AG04449 (cell line): ENCODE data around the gene VTA1.
"Not testable (repeated sequence)": the region's sequence is repeated elsewhere in the genome, so short reads cannot be mapped to it uniquely, and the experiment has no call there.

Experiments
- CTCF ChIA-PET: fragments of 350-600 bp; formaldehyde crosslinking; extraction: SDS; loops from one replicate; lab custom pipeline; 2021; ENCODE audit warnings: antibody characterized with exemption; lab: Yijun Ruan, JAX
- POLR2A ChIA-PET: fragments of 400-600, 350-600 bp; formaldehyde crosslinking; extraction: SDS; loops from one replicate; lab custom pipeline; 2020; ENCODE audit warnings: antibody characterized with exemption, inconsistent platforms; lab: Yijun Ruan, JAX
- DNase-seq: peaks from one replicate; pipeline ENCODE4 v3.0.0-alpha.2; 2010; ENCODE audit warnings: low read depth, low spot score
- H3K4me3 ChIP-seq: 2 replicates; pipeline ENCODE4 v1.5.1; 2011; ENCODE audit warnings: low read depth, mild to moderate bottlenecking, control low read depth, low read length
- TF ChIP-seq, protein P1 (sequence below): IDR thresholded peaks from one replicate; pipeline ENCODE4 v1.5.1; 2011; ENCODE audit warnings: mild to moderate bottlenecking, moderate library complexity, low read length, control low read depth, inconsistent platforms; ENCODE audit not compliant: insufficient read depth; ENCODE audit errors: missing control alignments

The VTA1 gene

DNA sequence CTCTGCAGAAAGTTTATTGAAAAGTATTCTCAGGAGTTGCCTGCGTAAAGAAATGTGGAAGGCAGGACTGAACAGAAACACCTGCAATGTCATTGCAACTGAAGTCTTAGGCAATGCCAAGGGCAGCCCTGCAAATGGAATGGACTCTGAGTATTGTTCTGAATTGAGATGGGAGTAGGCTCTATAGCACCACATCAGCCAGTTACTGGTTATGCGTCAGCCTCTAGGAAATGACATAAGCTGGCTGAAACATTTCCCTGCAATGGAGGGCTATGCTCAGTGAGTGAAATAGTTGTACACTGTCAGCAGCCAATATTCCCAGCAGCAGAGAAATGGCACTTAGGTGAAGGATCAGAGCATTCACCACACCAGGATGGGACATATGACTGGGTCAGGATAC, 28.1 kb upstream of the VTA1 start:
- no peak overlapping the region for H3K4me3 ChIP-seq
- POLR2A ChIA-PET = no interaction called here
- CTCF ChIA-PET = no interaction called here
- DNase-seq = no peak
- TF ChIP-seq, protein P1, sequence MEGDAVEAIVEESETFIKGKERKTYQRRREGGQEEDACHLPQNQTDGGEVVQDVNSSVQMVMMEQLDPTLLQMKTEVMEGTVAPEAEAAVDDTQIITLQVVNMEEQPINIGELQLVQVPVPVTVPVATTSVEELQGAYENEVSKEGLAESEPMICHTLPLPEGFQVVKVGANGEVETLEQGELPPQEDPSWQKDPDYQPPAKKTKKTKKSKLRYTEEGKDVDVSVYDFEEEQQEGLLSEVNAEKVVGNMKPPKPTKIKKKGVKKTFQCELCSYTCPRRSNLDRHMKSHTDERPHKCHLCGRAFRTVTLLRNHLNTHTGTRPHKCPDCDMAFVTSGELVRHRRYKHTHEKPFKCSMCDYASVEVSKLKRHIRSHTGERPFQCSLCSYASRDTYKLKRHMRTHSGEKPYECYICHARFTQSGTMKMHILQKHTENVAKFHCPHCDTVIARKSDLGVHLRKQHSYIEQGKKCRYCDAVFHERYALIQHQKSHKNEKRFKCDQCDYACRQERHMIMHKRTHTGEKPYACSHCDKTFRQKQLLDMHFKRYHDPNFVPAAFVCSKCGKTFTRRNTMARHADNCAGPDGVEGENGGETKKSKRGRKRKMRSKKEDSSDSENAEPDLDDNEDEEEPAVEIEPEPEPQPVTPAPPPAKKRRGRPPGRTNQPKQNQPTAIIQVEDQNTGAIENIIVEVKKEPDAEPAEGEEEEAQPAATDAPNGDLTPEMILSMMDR = no peak

DNA sequence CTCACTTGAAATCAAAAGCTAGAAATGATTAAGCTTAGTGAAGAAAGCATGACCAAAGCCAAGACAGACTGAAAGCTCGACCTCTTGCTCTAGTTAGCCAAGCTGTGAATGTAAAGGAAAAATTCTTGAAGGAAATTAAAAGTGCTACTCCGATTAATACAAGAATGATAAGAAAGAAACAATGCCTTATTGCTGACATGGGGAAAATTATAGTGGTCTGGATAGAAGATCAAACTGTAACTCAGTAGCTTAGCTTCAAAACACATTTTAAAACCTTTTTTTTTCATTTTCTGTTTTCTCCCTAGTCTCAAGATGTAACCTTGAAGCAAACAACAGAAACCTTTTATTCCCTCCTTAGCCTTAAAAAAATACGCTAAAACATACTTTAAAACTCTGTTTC, 25.7 kb upstream of the VTA1 start:
- TF ChIP-seq, protein P1 = no peak
- ChIA-PET POLR2A (no interaction called here), CTCF (interaction anchor here (1.2 to 3.3 kb wide), 4 partner anchors 8 to 445 kb away, joined by 4 to 15 read pairs (median 8); no protein-coding TSS in a partner anchor)
- H3K4me3 ChIP-seq = no peak overlapping the region
- no peak for DNase-seq

DNA sequence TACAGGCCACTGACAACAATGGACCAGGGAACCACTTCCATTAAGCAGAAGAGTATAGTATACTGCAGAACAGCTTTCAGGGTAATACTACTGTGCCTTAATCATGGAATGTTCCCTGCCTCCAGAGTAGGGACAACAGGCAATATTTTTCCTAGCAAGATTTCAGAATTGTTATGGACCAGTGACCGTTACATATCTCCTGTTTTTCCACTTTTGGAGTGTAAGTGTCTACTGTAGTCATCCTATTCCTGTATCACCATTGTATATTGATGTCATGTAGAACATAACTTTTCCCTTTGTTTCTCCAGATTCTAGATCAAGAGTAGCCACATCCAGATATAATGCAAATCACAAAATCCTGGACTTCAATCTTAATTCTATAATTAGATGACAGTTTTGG, 16.2 kb upstream of the VTA1 start:
- DNase-seq = no peak
- no peak overlapping the region for H3K4me3 ChIP-seq
- ChIA-PET CTCF (no interaction called here), POLR2A (no interaction called here)
- TF ChIP-seq, protein P1 = no peak

DNA sequence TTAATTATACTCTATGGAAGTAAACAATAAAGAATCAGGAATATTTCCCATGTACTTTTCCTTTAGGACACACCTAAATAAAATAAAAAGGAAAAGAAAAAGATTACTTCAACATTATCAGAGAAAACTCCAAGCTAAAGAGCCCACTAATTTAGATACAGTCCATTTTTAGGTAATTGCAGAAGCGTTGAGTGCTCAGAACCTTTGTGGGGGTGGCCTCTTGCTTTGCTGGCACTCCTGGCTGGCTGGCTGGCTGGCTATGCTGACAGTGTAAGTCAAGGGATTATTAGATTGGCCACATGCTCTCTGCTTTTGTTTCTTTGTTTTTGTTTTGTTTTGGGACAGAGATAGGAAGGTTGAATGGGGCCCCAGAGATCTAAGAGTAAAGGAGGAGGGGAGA, 14.4 kb upstream of the VTA1 start, which contains the start of gene GJE1:
Gene GJE1, plus strand, starts transcription at position 301 of the 400 bp plus-strand sequence. CDS start 234 bp downstream, outside the sequence.
- POLR2A ChIA-PET = no interaction called here

DNA sequence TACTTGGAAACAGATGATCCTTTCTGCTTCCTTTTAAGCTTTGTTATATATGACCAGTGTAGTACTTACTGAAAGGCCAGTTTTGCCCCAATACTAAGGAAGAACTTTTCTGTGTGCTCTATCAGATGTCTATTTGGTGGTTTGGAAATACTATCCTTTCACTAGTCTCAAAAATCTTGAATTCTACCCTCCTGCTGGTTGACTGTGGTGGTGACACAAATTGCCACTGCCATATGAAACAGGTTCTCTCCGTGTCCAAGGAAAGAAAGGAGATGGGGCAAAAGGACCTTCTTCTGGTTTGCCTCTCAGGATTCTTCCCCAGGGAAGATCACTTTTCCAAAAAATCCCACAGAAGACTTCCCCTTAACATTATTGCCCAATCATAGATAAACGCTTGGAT, 8.2 kb upstream of the VTA1 start:
- ChIA-PET CTCF (interaction anchor here (1.8 kb wide), 1 partner anchor 8 kb away, joined by 13 read pairs; the partner anchor contains the start of genes NMBR and VTA1), POLR2A (no interaction called here)
- TF ChIP-seq, protein P1 = no peak
- no peak for DNase-seq
- H3K4me3 ChIP-seq = no peak overlapping the region

More for the DNA sequence above, 14.4 kb upstream of the VTA1 start, which contains the start of gene GJE1:
- CTCF ChIA-PET = interaction anchor here (0.6 to 2.1 kb wide), 3 partner anchors 13 to 21 kb away, joined by 3 to 7 read pairs (median 3); partner anchors contain the start of gene NMBR
- TF ChIP-seq, protein P1 = no peak
- no peak for DNase-seq
- H3K4me3 ChIP-seq = no peak within 1 kb of the TSS

DNA sequence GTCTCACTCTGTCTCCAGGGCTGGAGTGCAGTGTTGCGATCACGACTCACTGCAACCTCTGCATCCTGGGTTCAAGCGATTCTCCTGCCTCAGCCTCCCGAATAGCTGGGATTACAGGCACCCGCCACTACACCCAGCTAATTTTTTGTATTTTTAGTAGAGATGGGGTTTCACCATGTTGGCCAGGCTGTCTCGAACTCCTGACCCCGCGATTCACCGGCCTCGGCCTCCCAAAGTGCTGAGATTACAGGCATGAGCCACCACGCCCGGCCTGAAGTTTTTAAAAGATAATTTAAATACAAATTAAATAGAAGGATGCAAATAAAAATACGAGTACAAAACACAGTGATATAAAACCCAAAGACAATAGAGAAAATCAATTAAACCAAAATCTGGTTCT, 5.5 kb upstream of the VTA1 start:
- CTCF ChIA-PET, DNase-seq, POLR2A ChIA-PET: not testable (repeated sequence)

DNA sequence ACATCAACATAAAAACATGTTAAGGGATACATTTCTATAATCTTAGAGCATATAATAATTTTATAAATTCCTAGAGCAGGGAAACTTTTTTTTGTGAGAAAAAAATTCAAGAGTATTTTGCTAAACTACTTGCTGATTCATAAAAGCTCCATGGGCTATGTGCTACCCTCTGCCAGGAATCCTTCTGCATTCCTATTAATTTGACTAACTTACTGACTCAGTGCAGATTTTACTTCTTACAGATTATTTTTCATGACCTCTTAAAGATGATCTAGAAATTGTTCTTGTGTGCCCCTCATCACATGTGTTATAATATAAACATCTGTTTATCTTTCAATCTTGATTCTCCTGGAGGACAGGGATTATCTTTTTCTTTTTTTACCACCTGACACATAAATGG, 5.7 kb downstream of the VTA1 start:
- POLR2A ChIA-PET = no interaction called here
- CTCF ChIA-PET = interaction anchor here (1.9 to 8.3 kb wide), 3 partner anchors 55 to 235 kb away, joined by 4 to 116 read pairs (median 34); no protein-coding TSS in a partner anchor
- no peak overlapping the region for H3K4me3 ChIP-seq
- TF ChIP-seq, protein P1 = no peak
- DNase-seq = peak; percentile 58

More for the DNA sequence above, 5.5 kb upstream of the VTA1 start:
- H3K4me3 ChIP-seq = not testable (repeated sequence)
